ENCODE results near the gene TBC1D22A. TPM values are rescaled to one million over a fixed set of nuclear protein-coding genes. Genes with fewer than 3 reads are reported as not detected.

TBC1D22A gene
- total RNA-seq, 3 donors from 2014 or later: 19.0 to 23.6 (median 23.6) TPM

DNA sequence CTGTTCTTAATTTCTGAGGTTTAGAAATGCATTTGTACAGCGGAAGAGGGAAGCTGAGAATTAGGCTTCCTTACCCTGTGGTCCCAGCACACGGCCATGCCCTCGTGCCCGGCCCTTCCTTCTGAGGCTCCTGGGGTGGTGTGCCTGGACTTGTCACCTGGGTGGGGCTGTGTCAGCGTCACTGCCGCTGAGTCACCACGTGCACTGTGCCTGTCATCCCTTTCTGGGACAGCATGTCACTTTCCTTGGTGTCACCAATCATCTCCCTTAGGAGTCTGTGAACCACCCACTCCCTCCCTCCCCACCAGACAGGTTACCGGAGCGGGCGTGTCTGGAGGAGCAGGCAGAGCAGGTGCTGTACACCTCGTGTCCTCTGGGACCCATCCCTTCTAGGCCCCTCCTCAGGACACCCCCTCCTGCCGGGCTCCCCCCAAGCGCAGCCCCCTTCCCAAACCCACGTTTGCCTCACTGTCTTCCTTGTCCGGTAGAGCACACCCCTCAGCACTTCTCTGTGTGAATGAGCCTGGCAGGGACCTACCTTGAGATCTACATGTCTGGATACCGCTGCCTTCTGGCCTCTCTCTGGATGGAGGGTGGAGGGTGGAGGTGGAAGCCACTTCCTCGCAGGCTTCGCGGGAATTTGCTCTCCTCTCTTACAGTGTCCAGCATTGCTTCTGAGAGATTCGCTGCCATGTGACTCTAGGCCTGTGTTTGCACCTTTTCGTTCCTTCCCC, 367.6 kb downstream of the TBC1D22A start:
- DNase-seq (ENCODE audit: low spot score in 2 of 2): no peak
- H3K27ac ChIP-seq: no peak overlapping the region

DNA sequence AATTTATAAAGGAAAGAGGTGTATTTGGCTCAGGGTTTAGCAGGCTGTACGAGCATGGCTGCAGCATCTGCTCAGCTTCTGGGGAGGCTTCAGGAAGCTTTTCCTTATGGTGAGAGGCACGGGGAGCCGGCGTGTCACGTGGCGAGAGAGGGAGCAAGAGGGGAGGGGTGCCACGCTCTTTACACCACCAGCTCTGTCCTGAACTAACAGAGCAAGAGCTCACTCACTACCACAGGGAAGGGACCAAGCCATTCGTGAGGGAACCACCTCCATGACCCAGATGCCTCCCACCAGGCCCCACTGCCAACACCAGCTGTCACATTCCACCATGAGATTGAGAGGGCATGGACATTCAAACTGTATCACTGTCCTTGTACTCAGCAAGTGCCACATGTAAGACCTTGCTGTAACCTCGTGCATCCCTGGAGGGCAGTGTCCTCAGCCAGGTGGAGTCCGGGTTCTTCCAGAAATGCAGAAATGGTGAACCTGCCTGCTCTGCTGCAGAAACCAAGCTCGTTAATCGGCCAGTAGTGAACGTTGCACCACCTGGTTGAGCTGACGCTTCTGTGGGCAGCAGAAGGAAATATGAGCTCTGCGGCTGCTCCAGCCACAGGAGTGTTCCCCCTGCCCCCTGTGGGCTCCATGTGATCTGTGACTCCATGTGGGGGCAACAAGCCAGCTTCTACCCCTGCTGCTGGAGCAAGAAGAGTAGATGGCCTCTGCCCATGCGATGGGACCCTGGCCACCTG, 368.6 kb downstream of the TBC1D22A start:
- TF ChIP-seq POLR2A (IDR thresholded peaks at IDR 0.05): no peak
- TF ChIP-seq, protein P1, sequence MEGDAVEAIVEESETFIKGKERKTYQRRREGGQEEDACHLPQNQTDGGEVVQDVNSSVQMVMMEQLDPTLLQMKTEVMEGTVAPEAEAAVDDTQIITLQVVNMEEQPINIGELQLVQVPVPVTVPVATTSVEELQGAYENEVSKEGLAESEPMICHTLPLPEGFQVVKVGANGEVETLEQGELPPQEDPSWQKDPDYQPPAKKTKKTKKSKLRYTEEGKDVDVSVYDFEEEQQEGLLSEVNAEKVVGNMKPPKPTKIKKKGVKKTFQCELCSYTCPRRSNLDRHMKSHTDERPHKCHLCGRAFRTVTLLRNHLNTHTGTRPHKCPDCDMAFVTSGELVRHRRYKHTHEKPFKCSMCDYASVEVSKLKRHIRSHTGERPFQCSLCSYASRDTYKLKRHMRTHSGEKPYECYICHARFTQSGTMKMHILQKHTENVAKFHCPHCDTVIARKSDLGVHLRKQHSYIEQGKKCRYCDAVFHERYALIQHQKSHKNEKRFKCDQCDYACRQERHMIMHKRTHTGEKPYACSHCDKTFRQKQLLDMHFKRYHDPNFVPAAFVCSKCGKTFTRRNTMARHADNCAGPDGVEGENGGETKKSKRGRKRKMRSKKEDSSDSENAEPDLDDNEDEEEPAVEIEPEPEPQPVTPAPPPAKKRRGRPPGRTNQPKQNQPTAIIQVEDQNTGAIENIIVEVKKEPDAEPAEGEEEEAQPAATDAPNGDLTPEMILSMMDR (IDR thresholded peaks at IDR 0.05): no peak
- TF ChIP-seq POLR2AphosphoS5 (IDR thresholded peaks at IDR 0.05): no peak
- H3K27ac ChIP-seq: no peak overlapping the region

More for the DNA sequence above, 367.6 kb downstream of the TBC1D22A start:
- H3K4me3 ChIP-seq: no peak overlapping the region
- no peaks in the 10 kb centered on the region for H3K36me3 ChIP-seq
- H3K4me1 ChIP-seq: no peaks in the 10 kb centered on the region
- H3K9me3 ChIP-seq: no peaks in the 10 kb centered on the region
- TF ChIP-seq, protein P1 (IDR thresholded peaks at IDR 0.05): no peak
- no peak for TF ChIP-seq POLR2AphosphoS5 (IDR thresholded peaks at IDR 0.05)
- no peak for TF ChIP-seq POLR2A (IDR thresholded peaks at IDR 0.05)
- no peaks in the 10 kb centered on the region for H3K27me3 ChIP-seq
- intact Hi-C loops (cut with DNase I; ENCODE audit: low total_unique reads): no loop called here

DNA sequence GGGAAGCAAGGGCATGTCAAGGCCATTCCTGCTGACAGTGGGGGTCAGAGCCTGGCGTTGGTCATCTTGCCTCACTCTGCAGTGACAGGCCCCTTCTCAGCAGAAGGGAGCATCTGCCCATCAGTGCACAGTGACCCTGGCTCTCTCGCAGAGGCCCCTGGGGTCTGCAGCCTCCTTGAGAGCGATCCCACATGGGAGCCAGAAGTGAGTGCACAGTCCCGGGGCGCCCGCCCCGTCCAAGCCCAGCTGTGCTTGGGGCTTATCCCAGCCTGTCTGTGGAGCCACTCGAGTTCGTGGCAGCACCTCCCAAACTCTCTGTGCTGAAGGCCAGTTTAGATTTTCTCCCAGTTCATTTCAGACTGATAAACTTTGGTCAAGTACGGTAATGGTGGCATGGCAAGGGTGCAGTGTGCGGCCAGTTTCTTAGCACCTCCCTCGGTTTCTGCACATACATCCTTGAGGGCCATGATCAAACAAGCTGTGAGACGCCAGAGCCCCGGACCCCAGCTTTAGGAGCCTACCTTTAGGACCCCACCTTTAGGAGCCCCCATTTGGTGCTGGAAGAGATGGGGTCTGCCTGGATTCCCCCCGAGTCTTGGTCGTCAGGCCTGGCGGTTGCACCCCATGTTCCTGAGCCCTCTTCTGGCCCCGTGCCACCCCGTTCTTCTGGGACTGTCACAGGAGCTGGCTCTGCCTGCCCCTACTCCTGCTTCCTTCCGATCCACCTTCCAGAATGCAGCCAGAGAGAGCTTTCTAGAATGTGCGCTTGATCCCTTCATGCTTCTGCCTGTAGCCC, 369.4 kb downstream of the TBC1D22A start:
- Histone ChIP-seq H3K27me3 (no peaks in the 10 kb centered on the region), H3K9me3 (no peaks in the 10 kb centered on the region), H3K36me3 (no peaks in the 10 kb centered on the region), H3K27ac (no peak overlapping the region), H3K4me3 (no peak overlapping the region), H3K4me1 (no peaks in the 10 kb centered on the region)
- DNase-seq (ENCODE audit: low spot score in 2 of 2): no peak
- TF ChIP-seq POLR2AphosphoS5 (IDR thresholded peaks at IDR 0.05) (no peak), POLR2A (IDR thresholded peaks at IDR 0.05) (no peak)
- TF ChIP-seq, protein P1 (IDR thresholded peaks at IDR 0.05): no peak
- intact Hi-C loops (cut with DNase I; ENCODE audit: low total_unique reads): no loop called here

More for the DNA sequence above, 368.6 kb downstream of the TBC1D22A start:
- H3K4me3 ChIP-seq: no peak overlapping the region
- no peaks in the 10 kb centered on the region for H3K36me3 ChIP-seq
- no peaks in the 10 kb centered on the region for H3K27me3 ChIP-seq
- intact Hi-C loops (cut with DNase I; ENCODE audit: low total_unique reads): no loop called here
- no peaks in the 10 kb centered on the region for H3K4me1 ChIP-seq
- no peak for DNase-seq (ENCODE audit: low spot score in 2 of 2)
- no peaks in the 10 kb centered on the region for H3K9me3 ChIP-seq

DNA sequence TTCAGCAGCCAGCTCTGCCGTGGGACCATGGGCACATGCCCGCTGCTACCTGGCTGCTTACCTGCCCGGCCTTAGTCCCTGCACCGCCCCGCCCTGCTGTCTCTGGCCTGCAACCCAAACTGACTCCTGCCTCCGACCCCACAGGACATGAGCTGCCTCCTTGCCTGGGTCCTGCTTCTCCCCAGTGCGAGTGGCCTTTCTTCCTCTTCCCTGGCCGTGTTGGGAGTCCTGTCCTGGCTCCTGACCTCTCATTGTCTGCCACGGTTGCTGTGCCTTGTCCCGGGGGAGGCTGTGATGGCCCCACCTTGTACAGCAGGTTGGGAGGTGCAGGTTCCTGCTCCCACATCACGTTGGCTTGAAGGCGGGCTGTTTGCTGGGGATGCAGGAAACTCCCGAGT, 370.0 kb downstream of the TBC1D22A start:
- H3K4me3 ChIP-seq: no peak overlapping the region
- H3K4me1 ChIP-seq: no peaks in the 10 kb centered on the region
- intact Hi-C loops (cut with DNase I; ENCODE audit: low total_unique reads): no loop called here
- H3K27ac ChIP-seq: no peak overlapping the region
- H3K36me3 ChIP-seq: no peaks in the 10 kb centered on the region
- no peak for DNase-seq (ENCODE audit: low spot score in 2 of 2)
- H3K9me3 ChIP-seq: no peaks in the 10 kb centered on the region
- TF ChIP-seq POLR2AphosphoS5 (IDR thresholded peaks at IDR 0.05) (no peak), POLR2A (IDR thresholded peaks at IDR 0.05) (no peak)
- no peaks in the 10 kb centered on the region for H3K27me3 ChIP-seq

DNA sequence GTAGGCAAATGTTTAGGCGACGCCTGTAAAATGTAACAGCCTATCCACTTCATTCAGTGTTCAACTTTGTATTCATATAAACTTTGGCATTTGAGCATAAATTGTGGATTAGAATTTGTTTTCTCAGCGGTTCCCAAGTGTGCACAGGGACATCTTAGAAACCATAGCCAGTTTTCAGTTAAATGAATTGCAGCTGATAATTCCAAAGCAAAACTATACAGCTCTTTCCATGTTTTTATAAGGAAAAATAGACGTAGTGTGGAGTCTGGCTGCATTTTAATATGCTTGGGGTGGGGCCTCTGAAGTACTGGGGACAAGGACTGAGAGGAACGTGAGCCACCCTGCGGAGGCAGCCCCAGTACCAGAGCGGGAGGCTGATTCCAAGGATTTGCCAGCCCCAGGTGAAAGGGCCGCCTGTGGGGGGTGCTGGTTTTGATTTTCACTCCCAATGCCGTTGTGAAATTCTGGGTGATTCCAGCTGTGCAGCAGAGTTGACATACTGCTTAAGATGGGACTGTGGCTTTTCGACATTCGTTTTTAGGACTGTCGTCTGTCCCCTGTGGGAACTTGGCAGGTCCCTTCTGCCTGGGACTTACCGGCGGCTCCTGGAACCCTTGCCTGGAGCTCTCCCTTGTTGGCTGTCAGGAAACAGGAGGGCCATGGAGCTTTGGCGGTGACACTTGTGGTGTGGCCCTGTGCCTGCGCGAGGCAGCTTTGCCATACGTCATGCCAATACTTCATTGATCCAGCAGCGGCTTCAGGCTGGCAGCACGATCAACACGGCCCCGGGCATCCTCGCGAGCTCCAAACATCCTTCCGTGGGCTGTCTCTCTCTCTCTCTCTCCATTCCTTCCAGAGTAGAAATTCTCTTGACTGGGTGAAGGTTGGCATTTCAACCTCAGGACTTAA, 370.9 kb downstream of the TBC1D22A start:
- no peaks in the 10 kb centered on the region for H3K27me3 ChIP-seq
- no peaks in the 10 kb centered on the region for H3K9me3 ChIP-seq
- H3K4me3 ChIP-seq: no peak overlapping the region
- H3K27ac ChIP-seq: no peak overlapping the region
- DNase-seq (ENCODE audit: low spot score in 2 of 2): no peak
- intact Hi-C loops (cut with DNase I; ENCODE audit: low total_unique reads): no loop called here
- no peaks in the 10 kb centered on the region for H3K36me3 ChIP-seq
- H3K4me1 ChIP-seq: no peaks in the 10 kb centered on the region
- TF ChIP-seq POLR2A (IDR thresholded peaks at IDR 0.05): no peak
- TF ChIP-seq, protein P1 (IDR thresholded peaks at IDR 0.05): no peak
- TF ChIP-seq POLR2AphosphoS5 (IDR thresholded peaks at IDR 0.05): no peak
